ENCODE results near the gene STK35.

The STK35 gene
- long read RNA-seq, partial matches to known transcripts = 1 of 34 reads
- long read RNA-seq, other reads (novel, unspliced or antisense) = 33 of 34 reads

- Histone ChIP-seq H3K27me3 (ENCODE audit: insufficient read depth, poor library complexity, severe bottlenecking) (no peaks in the 10 kb centered on the region), H3K4me3 (replicated peaks; ENCODE audit: insufficient read depth, low read length) (peak within 1 kb of the TSS; percentile 86), H3K27ac (replicated peaks) (peak within 1 kb of the TSS; percentile 100)
- no peak for DNase-seq (ENCODE audit: low read depth in 1 of 2, low spot score in 1 of 2)
- TF ChIP-seq POLR2AphosphoS5 (IDR thresholded peaks at IDR 0.05; ENCODE audit: low read depth) (no peak), SPI1 (IDR thresholded peaks at IDR 0.05; ENCODE audit: borderline replicate concordance, low read depth) (no peak), REST (IDR thresholded peaks at IDR 0.05; ENCODE audit: insufficient replicate concordance, low read depth) (no peak), CTCF (IDR thresholded peaks at IDR 0.05; ENCODE audit: insufficient read depth, low read length) (no peak), GABPA (IDR thresholded peaks at IDR 0.05; ENCODE audit: low read depth) (no peak)
These were observed at the start of gene STK35 for GRCh38 chr20:2101057-2101864. Gene STK35, plus strand, starts transcription at chr20:2101827. Its CDS starts 55 bp downstream, at chr20:2101882.

- Histone ChIP-seq H3K27ac (replicated peaks) (no peak overlapping the region), H3K27me3 (ENCODE audit: insufficient read depth, poor library complexity, severe bottlenecking) (no peaks in the 10 kb centered on the region), H3K4me3 (replicated peaks; ENCODE audit: insufficient read depth, low read length) (no peak overlapping the region)
- DNase-seq (ENCODE audit: low read depth in 1 of 2, low spot score in 1 of 2) = no peak
- TF ChIP-seq GABPA (IDR thresholded peaks at IDR 0.05; ENCODE audit: low read depth) (no peak), CTCF (IDR thresholded peaks at IDR 0.05; ENCODE audit: insufficient read depth, low read length) (no peak), REST (IDR thresholded peaks at IDR 0.05; ENCODE audit: insufficient replicate concordance, low read depth) (no peak), SPI1 (IDR thresholded peaks at IDR 0.05; ENCODE audit: borderline replicate concordance, low read depth) (no peak), POLR2AphosphoS5 (IDR thresholded peaks at IDR 0.05; ENCODE audit: low read depth) (no peak)
These were observed 49.7 kb upstream of the STK35 start for GRCh38 chr20:2051946-2052345.

- no peak overlapping the region for H3K4me3 ChIP-seq (replicated peaks; ENCODE audit: insufficient read depth, low read length)
- TF ChIP-seq POLR2AphosphoS5 (IDR thresholded peaks at IDR 0.05; ENCODE audit: low read depth) (no peak), CTCF (IDR thresholded peaks at IDR 0.05; ENCODE audit: insufficient read depth, low read length) (no peak), SPI1 (IDR thresholded peaks at IDR 0.05; ENCODE audit: borderline replicate concordance, low read depth) (no peak), GABPA (IDR thresholded peaks at IDR 0.05; ENCODE audit: low read depth) (no peak), REST (IDR thresholded peaks at IDR 0.05; ENCODE audit: insufficient replicate concordance, low read depth) (no peak)
- DNase-seq (ENCODE audit: low read depth in 1 of 2, low spot score in 1 of 2) = no peak
- no peak overlapping the region for H3K27ac ChIP-seq (replicated peaks)
- no peaks in the 10 kb centered on the region for H3K27me3 ChIP-seq (ENCODE audit: insufficient read depth, poor library complexity, severe bottlenecking)
These were observed 48.9 kb upstream of the STK35 start for GRCh38 chr20:2052741-2053140.

All from HL-60 (cell line).